Erythroblast (primary cell): ENCODE measurements around the gene IQCH.

Source experiments
- GATA1 ChIP-seq: IDR thresholded peaks from 2 replicates; pipeline ENCODE4 v1.6.1; 2011; ENCODE audit warnings: low read depth, mild to moderate bottlenecking, control low read depth, low read length, moderate library complexity
- POLR2A ChIP-seq: IDR thresholded peaks from 2 replicates; pipeline ENCODE4 v1.6.1; 2011; ENCODE audit warnings: mild to moderate bottlenecking, low read length

- TF ChIP-seq POLR2A (no peak), GATA1 (no peak)
Observed at GRCh38 chr15:67504056-67504455, 249.5 kb downstream of the IQCH start.
